H1 (cell line): ENCODE results near the gene AGR3. TPM values are rescaled to one million over a fixed set of nuclear protein-coding genes. Genes with fewer than 3 reads are reported as not detected.

Source experiments
- CTCF ChIA-PET: fragments of 300-600 bp; sonication (Branson Sonifier 250); formaldehyde crosslinking; loops from one replicate; lab custom pipeline; 2021; ENCODE audit not compliant: partially characterized antibody; lab: Charles Lee
- POLR2A ChIA-PET: fragments of 300-600 bp; sonication (Branson Sonifier 250); formaldehyde crosslinking; loops from one replicate; lab custom pipeline; 2021; ENCODE audit warnings: inconsistent platforms; ENCODE audit not compliant: partially characterized antibody; lab: Charles Lee
- DNase-seq, 2 experiments: peaks; one replicate each; pipeline versions ENCODE4 v3.0.0 to v3.0.0-alpha.2; 2010 to 2022; ENCODE audit warnings: low spot score in 2 of 2, low read depth in 1 of 2, mixed read lengths in 1 of 2
- FAIRE-seq: peaks from 2 replicates; lab custom pipeline; 2011; peaks lifted over from hg19 to GRCh38; lab: Jason Lieb, UNC
- H2AFZ ChIP-seq: 2 replicates; pipeline ENCODE4 v1.8.1; 2012; ENCODE audit warnings: low read length, inconsistent platforms
- H2AK5ac ChIP-seq: 2 replicates; pipeline ENCODE4 v1.6.1; 2013; ENCODE audit warnings: low read depth, low read length
- H2BK120ac ChIP-seq: replicated peaks from 2 replicates; pipeline ENCODE3; 2013; ENCODE audit warnings: low read depth, low read length, inconsistent platforms
- H2BK12ac ChIP-seq: 2 replicates; pipeline ENCODE4 v1.6.1; 2013; ENCODE audit warnings: low read depth, low read length
- H2BK15ac ChIP-seq: 2 replicates; pipeline ENCODE4 v1.6.1; 2013; ENCODE audit warnings: low read length
- H2BK20ac ChIP-seq: 2 replicates; pipeline ENCODE4 v1.6.1; 2013; ENCODE audit warnings: low read length
- H2BK5ac ChIP-seq: 2 replicates; pipeline ENCODE4 v1.6.1; 2013; ENCODE audit warnings: low read depth, low read length
- H3K14ac ChIP-seq: 2 replicates; pipeline ENCODE4 v1.6.1; 2013; ENCODE audit warnings: inconsistent platforms; ENCODE audit not compliant: insufficient read length
- H3K18ac ChIP-seq: 2 replicates; pipeline ENCODE4 v1.6.1; 2013; ENCODE audit warnings: low read length; ENCODE audit errors: extremely low read depth
- H3K23ac ChIP-seq: 2 replicates; pipeline ENCODE4 v1.6.1; 2013; ENCODE audit warnings: inconsistent platforms; ENCODE audit not compliant: insufficient read length
- H3K23me2 ChIP-seq: 2 replicates; pipeline ENCODE4 v1.6.1; 2013; ENCODE audit warnings: low read depth, low read length
- H3K27ac ChIP-seq: 2 replicates; pipeline ENCODE4 v1.6.1; 2011; ENCODE audit warnings: low read depth, low read length, inconsistent platforms
- H3K27me3 ChIP-seq, 4 experiments: replicated peaks in 1 of 4; 1 replicate in 1 of 4; 2 replicates in 3 of 4; pipeline versions ENCODE4 v1.6.1 to v1.8.1; 2011 to 2013; ENCODE audit warnings: low read length in 3 of 4, mild to moderate bottlenecking in 3 of 4, inconsistent platforms in 2 of 4, mixed read lengths in 2 of 4, moderate library complexity in 1 of 4; ENCODE audit not compliant: control insufficient read depth in 3 of 4, insufficient read depth in 3 of 4; ENCODE audit errors: extremely low read depth in 1 of 4
- H3K36me3 ChIP-seq, 4 experiments: 2 replicates each; pipeline versions ENCODE4 v1.6.1 to v1.8.1; 2011 to 2013; ENCODE audit warnings: mild to moderate bottlenecking in 4 of 4, low read length in 3 of 4, moderate library complexity in 2 of 4, control low read depth in 1 of 4, inconsistent platforms in 1 of 4; ENCODE audit not compliant: insufficient read depth in 4 of 4, control insufficient read depth in 2 of 4
- H3K4ac ChIP-seq: replicated peaks from 2 replicates; pipeline ENCODE3; 2013; ENCODE audit warnings: low read length, low read depth, mixed read lengths, inconsistent platforms; ENCODE audit not compliant: insufficient read length
- H3K4me1 ChIP-seq, 4 experiments: replicated peaks in 1 of 4; 1 replicate in 1 of 4; 2 replicates in 3 of 4; pipeline versions ENCODE4 v1.6.1 to v1.8.1; 2011 to 2013; ENCODE audit warnings: low read length in 3 of 4, inconsistent platforms in 2 of 4, mixed read lengths in 1 of 4; ENCODE audit not compliant: insufficient read depth in 4 of 4, control insufficient read depth in 3 of 4
- H3K4me2 ChIP-seq, 2 experiments: 2 replicates each; pipeline versions ENCODE4 v1.6.1 to v1.8.1; 2011 to 2013; ENCODE audit warnings: low read depth in 2 of 2, low read length in 2 of 2, control low read depth in 1 of 2, inconsistent platforms in 1 of 2, mild to moderate bottlenecking in 1 of 2; ENCODE audit not compliant: insufficient read depth in 1 of 2
- H3K4me3 ChIP-seq, 4 experiments: fragments of 200-600, 300-600 bp in 1 of 4; sonication (generic), shearing (Covaris generic), sonication (Bioruptor Twin) in 1 of 4; 2 replicates each; pipeline versions ENCODE4 v1.5.1 to v1.8.1; 2011 to 2016; ENCODE audit warnings: low read length in 4 of 4, low read depth in 3 of 4, control low read depth in 2 of 4, inconsistent platforms in 2 of 4, mild to moderate bottlenecking in 2 of 4, mixed read lengths in 1 of 4, moderate library complexity in 1 of 4; ENCODE audit not compliant: insufficient read depth in 2 of 4; ENCODE audit errors: extremely low read depth in 1 of 4
- H3K56ac ChIP-seq: replicated peaks from 2 replicates; pipeline ENCODE3; 2013; ENCODE audit warnings: low read depth, mild to moderate bottlenecking, mixed read lengths, low read length, inconsistent platforms; ENCODE audit not compliant: insufficient read length
- H3K79me1 ChIP-seq: 2 replicates; pipeline ENCODE4 v1.6.1; 2013; ENCODE audit warnings: low read depth, low read length, control low read depth
- H3K79me2 ChIP-seq, 2 experiments: 2 replicates each; pipeline versions ENCODE4 v1.6.1 to v1.8.1; 2012 to 2013; ENCODE audit warnings: low read length in 2 of 2, mild to moderate bottlenecking in 2 of 2, inconsistent platforms in 1 of 2; ENCODE audit not compliant: insufficient read depth in 2 of 2, control insufficient read depth in 1 of 2
- H3K9ac ChIP-seq, 4 experiments: replicated peaks in 1 of 4; 1 replicate in 1 of 4; 2 replicates in 3 of 4; pipeline versions ENCODE4 v1.6.1 to v1.8.1; 2011 to 2013; ENCODE audit warnings: low read depth in 3 of 4, low read length in 3 of 4, control low read depth in 2 of 4, mild to moderate bottlenecking in 2 of 4, moderate library complexity in 2 of 4, inconsistent platforms in 1 of 4; ENCODE audit errors: extremely low read depth in 1 of 4
- H3K9me3 ChIP-seq, 2 experiments: 2 replicates each; pipeline versions ENCODE4 v1.6.1 to v1.8.1; 2012 to 2013; ENCODE audit warnings: mild to moderate bottlenecking in 2 of 2, moderate library complexity in 2 of 2, control low read depth in 1 of 2, inconsistent platforms in 1 of 2, low read depth in 1 of 2, low read length in 1 of 2, mixed read lengths in 1 of 2; ENCODE audit not compliant: insufficient read depth in 2 of 2
- H4K20me1 ChIP-seq, 2 experiments: replicated peaks in 1 of 2; 2 replicates each; pipeline versions ENCODE3 to v1.8.1; 2011 to 2013; ENCODE audit warnings: inconsistent platforms in 2 of 2, low read length in 2 of 2, mild to moderate bottlenecking in 1 of 2; ENCODE audit not compliant: insufficient read depth in 2 of 2, control insufficient read depth in 1 of 2
- H4K5ac ChIP-seq: 2 replicates; pipeline ENCODE4 v1.6.1; 2013; ENCODE audit warnings: low read length, low read depth, mixed read lengths, inconsistent platforms; ENCODE audit not compliant: insufficient read length
- H4K8ac ChIP-seq: 2 replicates; pipeline ENCODE4 v1.8.0; 2013; ENCODE audit warnings: mild to moderate bottlenecking, moderate library complexity, low read length, inconsistent platforms; ENCODE audit not compliant: insufficient read depth; ENCODE audit errors: extremely low read depth
- H4K91ac ChIP-seq: replicated peaks from 2 replicates; pipeline ENCODE3; 2013; ENCODE audit warnings: low read length, mixed read lengths, inconsistent platforms; ENCODE audit not compliant: insufficient read length
- FOSL1 ChIP-seq: IDR thresholded peaks from 2 replicates; pipeline ENCODE4 v1.6.1; 2011; ENCODE audit warnings: mild to moderate bottlenecking, low read depth, low read length, moderate library complexity; ENCODE audit not compliant: insufficient read depth
- HDAC6 ChIP-seq: IDR thresholded peaks from one replicate; pipeline ENCODE4 v1.7.1; 2012; ENCODE audit warnings: low read depth, mild to moderate bottlenecking, inconsistent platforms, low read length, moderate library complexity
- KDM4A ChIP-seq: IDR thresholded peaks from one replicate; pipeline ENCODE4 v1.7.1; 2012; ENCODE audit warnings: low read depth, mild to moderate bottlenecking, moderate library complexity, low read length, inconsistent platforms; ENCODE audit not compliant: severe bottlenecking
- POLR2A ChIP-seq, 2 experiments: IDR thresholded peaks; 1 replicate in 1 of 2; 2 replicates in 1 of 2; pipeline ENCODE4 v1.6.1; 2011; ENCODE audit warnings: low read depth in 2 of 2, low read length in 2 of 2, mild to moderate bottlenecking in 2 of 2; ENCODE audit errors: control extremely low read depth in 1 of 2
- RAD21 ChIP-seq, 2 experiments: IDR thresholded peaks in 1 of 2; conservative IDR thresholded peaks in 1 of 2; 2 replicates each; pipeline ENCODE4 v1.6.1; 2011; ENCODE audit warnings: low read depth in 2 of 2, low read length in 2 of 2, improper control_type of control experiment in 1 of 2, inconsistent platforms in 1 of 2, mild to moderate bottlenecking in 1 of 2, moderate library complexity in 1 of 2
- RBBP5 ChIP-seq: IDR thresholded peaks from 2 replicates; pipeline ENCODE4 v1.7.1; 2012; ENCODE audit warnings: low read depth, mild to moderate bottlenecking, inconsistent platforms, low read length, moderate library complexity, borderline replicate concordance
- YY1 ChIP-seq: IDR thresholded peaks from 2 replicates; pipeline ENCODE4 v1.6.1; 2011; ENCODE audit warnings: low read depth, mild to moderate bottlenecking, low read length
- WGBS, 2 experiments: shearing (Covaris generic) in 1 of 2; methylation state at CpG; one replicate each; pipeline versions ENCODE4 v1.1.6 to v1.1.7; 2013 to 2015; ENCODE audit warnings: low lambda C conversion rate in 2 of 2, mixed read lengths in 2 of 2, inconsistent platforms in 1 of 2, low coverage in 1 of 2, missing lambda C conversion rate in 1 of 2; ENCODE audit not compliant: insufficient replicate concordance in 2 of 2, insufficient coverage in 1 of 2, insufficient read length in 1 of 2; ENCODE audit errors: extremely low coverage in 1 of 2, missing lambda C conversion rate in 1 of 2; 5-methylcytosine and 5-hydroxymethylcytosine counted together
- polyA plus RNA-seq, 7 experiments: library from polyadenylated mRNA; depleted of rRNA in 3 of 7; stranded (reverse) in 5 of 7; unstranded in 2 of 7; fragments of >200 nt in 5 of 7; fragments of 200-250 nt in 2 of 7; gene quantifications; 1 replicate in 5 of 7; 2 replicates in 1 of 7; 4 replicates in 1 of 7; pipeline versions ENCODE4 v1.2.1 to v1.2.3, GENCODE V29; 2011 to 2013; ENCODE audit warnings: missing spikeins in 2 of 7, mixed read lengths in 2 of 7
- total RNA-seq: library from RNA; stranded (reverse); fragmentation: NEBNext Ultra II Directional; extraction: Animal tissue kit (Norgen Biotek cat#: 25700); gene quantifications from 2 replicates; pipeline ENCODE4 v1.2.1, GENCODE V29; 2021
- TF ChIP-seq, protein P1 (sequence below): IDR thresholded peaks from 2 replicates; pipeline ENCODE4 v1.6.1; 2012; ENCODE audit warnings: inconsistent platforms

The AGR3 gene
- total and polyA plus RNA-seq, 2 of the 8 experiments (the other 6 are each of a cell fraction or from before 2014, with no cell fraction given), result not detected

- 82% methylated on average over 1 of the region's 1 CpG; no CpG with 5 or more reads in 1 of the 2 experiments for WGBS, 2 experiments
- Histone ChIP-seq H3K4me2 (no peak overlapping the region), H2AFZ (no peak overlapping the region), H2BK5ac (no peak overlapping the region), H2BK15ac (no peak overlapping the region), H3K27ac (no peak overlapping the region), H3K4me3 (no peak overlapping the region), H4K8ac (no peak overlapping the region), H2AK5ac (no peak overlapping the region), H2BK120ac (no peak overlapping the region), H3K9ac (no peak overlapping the region), H2BK20ac (no peak overlapping the region), H3K9me3 (0 out of 4 replicates have a peak, but pooled peaks cover 0 to 3% of the 10 kb centered on the region in 2 experiments), H3K14ac (no peak overlapping the region), H3K79me2 (no peaks in the 10 kb centered on the region), H4K91ac (no peak overlapping the region), H3K23ac (no peak overlapping the region), H4K20me1 (no peaks in the 10 kb centered on the region), H3K36me3 (no peaks in the 10 kb centered on the region), H3K56ac (no peak overlapping the region), H4K5ac (no peak overlapping the region), H3K23me2 (no peaks in the 10 kb centered on the region), H3K4ac (no peak overlapping the region), H3K4me1 (no peaks in the 10 kb centered on the region), H2BK12ac (no peak overlapping the region), H3K27me3 (peaks cover 0 to 1% (median 0%) of the 10 kb centered on the region in 4 experiments; a peak in 1 of 7 replicates), H3K79me1 (no peaks in the 10 kb centered on the region), H3K18ac (no peak overlapping the region)
- FAIRE-seq, result no peak
- ChIA-PET CTCF (interaction anchor here (0.7 to 1.6 kb wide), 12 partner anchors 9 to 743 kb away, joined by 3 to 5 read pairs (median 3); partner anchors contain the start of gene CRPPA), POLR2A (no interaction called here)
- no peak for DNase-seq
- TF ChIP-seq, protein P1, sequence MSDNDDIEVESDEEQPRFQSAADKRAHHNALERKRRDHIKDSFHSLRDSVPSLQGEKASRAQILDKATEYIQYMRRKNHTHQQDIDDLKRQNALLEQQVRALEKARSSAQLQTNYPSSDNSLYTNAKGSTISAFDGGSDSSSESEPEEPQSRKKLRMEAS, result no peak
- no peak for TF ChIP-seq YY1
- no peak for TF ChIP-seq RBBP5
- TF ChIP-seq FOSL1, result no peak
- no peak for TF ChIP-seq KDM4A
- TF ChIP-seq RAD21 (IDR thresholded peaks at IDR 0.05 in 1 of 2, conservative IDR thresholded peaks at IDR 0.05 in 1 of 2; ENCODE audit: low read depth in 2 of 2, low read length in 2 of 2), result no peak
- TF ChIP-seq HDAC6, result no peak
- TF ChIP-seq POLR2A (IDR thresholded peaks at IDR 0.05; ENCODE audit: control extremely low read depth in 1 of 2, low read depth in 2 of 2, low read length in 2 of 2), result no peak
Measured at GRCh38 chr7:16926861-16927260, 45.1 kb upstream of the AGR3 start.
